ENCODE data around the gene BRF1. TPM values are rescaled to one million over a fixed set of nuclear protein-coding genes. Genes with fewer than 3 reads are reported as not detected.
A peak's percentile ranks its signal among the peaks of the same experiment; 100 is the strongest.

BRF1 gene
- total and polyA plus RNA-seq, 2 of the 13 experiments (the other 11 are each of a cell fraction or from before 2014, with no cell fraction given), result 5.1 to 11.0 TPM

DNA sequence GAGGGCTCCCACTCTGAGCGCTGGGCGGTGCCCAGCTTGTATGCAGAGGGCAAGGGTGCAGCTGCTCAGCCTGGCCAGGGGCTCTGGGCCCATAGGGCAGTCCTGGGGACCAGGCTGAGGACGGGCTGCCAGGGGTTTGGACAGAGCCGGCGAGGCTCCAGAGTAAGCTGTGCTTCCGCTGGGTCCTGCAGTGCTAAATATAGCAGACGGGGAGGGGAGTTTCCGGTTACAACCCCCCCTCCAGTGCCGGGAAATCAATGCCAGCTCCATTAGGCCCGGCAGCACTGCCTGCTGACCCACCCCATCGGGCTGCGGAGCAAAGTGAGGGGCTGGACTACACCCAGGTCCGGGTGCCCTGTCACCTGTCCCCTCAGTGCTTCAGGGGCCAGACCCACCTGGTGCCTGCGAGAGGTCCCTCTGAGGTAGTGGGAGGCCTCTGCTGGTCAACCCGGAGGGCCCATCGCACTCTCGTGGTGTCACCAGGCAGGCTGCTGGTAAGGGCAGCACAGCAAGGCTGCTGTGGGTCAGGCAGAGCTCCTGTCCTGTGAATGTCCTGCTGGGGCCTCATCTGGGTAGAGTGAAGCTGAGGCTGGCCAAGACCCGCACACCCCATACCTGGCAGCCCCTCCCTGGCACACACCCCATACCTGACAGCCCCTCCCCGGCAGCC lies 129.7 kb downstream of the BRF1 start:
- no peaks in the 10 kb centered on the region for H3K4me1 ChIP-seq (ENCODE audit: insufficient read depth, low read length)
- no peak overlapping the region for H3K4me2 ChIP-seq (ENCODE audit: low read depth, low read length)
- WGBS (ENCODE audit: low lambda C conversion rate), result 10% methylated on average over 2 of the region's 19 CpGs
- BruUV-seq (replicated peaks), result no TSS peak
- ChIA-PET POLR2A (no interaction called here), CTCF (ENCODE audit: low intra/inter-chr PET ratio, low total read pairs) (no interaction called here)
- TF ChIP-seq CENPT (CRISPR knock-in tag; IDR thresholded peaks at IDR 0.05; ENCODE audit: low read depth), result no peak
- TF ChIP-seq ETV5 (CRISPR knock-in tag; IDR thresholded peaks at IDR 0.05; ENCODE audit: borderline replicate concordance), result peak; percentile 10; the same call in 1 of the 2 replicates
- no peak for DNase-seq (ENCODE audit: low spot score)
- ATAC-seq, result peak; percentile 13
- no peak overlapping the region for H2AFZ ChIP-seq (ENCODE audit: low read length)
- no peak overlapping the region for H3K9ac ChIP-seq (ENCODE audit: insufficient read depth, low read depth, low read length)
- no peak for FAIRE-seq
- intact Hi-C loops (cut with micrococcal nuclease; ENCODE audit: unreplicated experiment), result no loop called here
- no peaks in the 10 kb centered on the region for H3K79me2 ChIP-seq (ENCODE audit: insufficient read depth, low read length)
- no peaks in the 10 kb centered on the region; the same call in 1 of the 2 replicates for H4K20me1 ChIP-seq (ENCODE audit: insufficient read depth, low read length)
- in situ Hi-C loops (cut with HindIII; ENCODE audit: extremely low pct_ligation_motif_present, low pct_unique_long_range_greater_than_20kb), result no loop called here
- H3K36me3 ChIP-seq (replicated peaks in 1 of 2; ENCODE audit: control insufficient read depth in 1 of 2, insufficient read depth in 2 of 2, low read length in 2 of 2), result no peaks in the 10 kb centered on the region
- H3K27ac ChIP-seq (ENCODE audit: extremely low read length, insufficient read depth, low read length), result no peak overlapping the region
- peaks cover 30 to 82% of the 10 kb centered on the region in 2 experiments for H3K27me3 ChIP-seq (ENCODE audit: control insufficient read depth in 1 of 2, insufficient read depth in 2 of 2, low read length in 2 of 2)
- H3K9me3 ChIP-seq (ENCODE audit: low read length), result no peaks in the 10 kb centered on the region
- no peak overlapping the region for H3K4me3 ChIP-seq (replicated peaks in 1 of 3; ENCODE audit: insufficient read depth in 1 of 3, low read depth in 2 of 3, low read length in 3 of 3)

DNA sequence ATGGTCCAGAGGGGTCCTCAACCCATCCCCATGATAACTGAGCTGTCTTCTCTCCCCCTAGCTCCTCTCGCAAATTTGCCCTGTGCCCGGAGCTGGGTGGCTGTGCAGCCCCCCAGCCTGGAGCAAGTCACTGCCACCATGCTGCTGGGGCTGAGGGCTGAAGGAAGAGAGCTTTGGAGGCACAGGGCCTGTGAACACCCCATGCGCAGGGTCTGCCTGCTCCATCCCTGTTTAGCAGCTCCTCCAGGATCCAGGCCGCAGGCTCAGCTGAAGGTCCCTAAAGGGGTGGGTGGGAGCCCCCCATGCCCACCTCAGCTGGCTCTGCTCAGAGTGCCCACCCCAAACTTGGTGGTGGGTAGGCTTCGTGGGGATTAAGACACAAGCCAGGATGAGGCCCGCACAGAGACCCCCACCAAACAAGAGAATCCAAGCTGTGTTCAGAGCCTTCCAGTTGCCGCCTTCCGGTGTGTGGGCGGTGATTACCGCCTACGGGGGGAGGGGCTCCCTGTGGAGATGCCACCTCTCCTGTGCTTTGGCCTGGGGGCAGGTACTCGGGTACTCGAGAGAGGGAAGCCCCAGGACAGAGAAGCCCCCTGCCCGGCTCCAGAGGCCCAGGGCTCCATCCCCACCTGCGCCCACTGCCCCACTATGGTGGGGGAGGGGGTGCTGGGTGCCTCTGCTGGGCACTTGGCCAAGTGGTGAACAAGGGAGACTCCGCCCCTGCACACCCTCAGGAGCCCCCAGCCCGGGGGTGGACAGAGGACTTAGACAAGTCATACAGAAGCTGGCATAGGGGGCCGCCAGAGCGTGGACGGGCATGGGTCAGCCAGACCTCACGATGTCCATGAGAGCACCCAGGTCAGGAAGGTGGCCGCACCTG lies 130.8 kb downstream of the BRF1 start:
- Histone ChIP-seq H2AFZ (ENCODE audit: low read length) (no peak overlapping the region), H3K27me3 (ENCODE audit: control insufficient read depth in 1 of 2, insufficient read depth in 2 of 2, low read length in 2 of 2) (peaks cover 34 to 84% of the 10 kb centered on the region in 2 experiments), H3K79me2 (ENCODE audit: insufficient read depth, low read length) (no peaks in the 10 kb centered on the region), H3K4me2 (ENCODE audit: low read depth, low read length) (no peak overlapping the region), H3K9ac (ENCODE audit: insufficient read depth, low read depth, low read length) (no peak overlapping the region), H3K4me1 (ENCODE audit: insufficient read depth, low read length) (no peaks in the 10 kb centered on the region), H3K36me3 (replicated peaks in 1 of 2; ENCODE audit: control insufficient read depth in 1 of 2, insufficient read depth in 2 of 2, low read length in 2 of 2) (no peaks in the 10 kb centered on the region), H3K9me3 (ENCODE audit: low read length) (no peaks in the 10 kb centered on the region), H4K20me1 (ENCODE audit: insufficient read depth, low read length) (no peaks in the 10 kb centered on the region; the same call in 1 of the 2 replicates), H3K27ac (ENCODE audit: extremely low read length, insufficient read depth, low read length) (no peak overlapping the region), H3K4me3 (replicated peaks in 1 of 3; ENCODE audit: insufficient read depth in 1 of 3, low read depth in 2 of 3, low read length in 3 of 3) (no peak overlapping the region)
- WGBS (ENCODE audit: low lambda C conversion rate), result 38% methylated on average over 11 of the region's 22 CpGs
- in situ Hi-C loops (cut with HindIII; ENCODE audit: extremely low pct_ligation_motif_present, low pct_unique_long_range_greater_than_20kb), result no loop called here
- ATAC-seq, result no peak
- DNase-seq (ENCODE audit: low spot score), result no peak
- CTCF ChIA-PET (ENCODE audit: low intra/inter-chr PET ratio, low total read pairs), result no interaction called here
- no peak for FAIRE-seq
- no peak for TF ChIP-seq NCOA5 (CRISPR knock-in tag; IDR thresholded peaks at IDR 0.05)
- TF ChIP-seq RFXAP (CRISPR knock-in tag; IDR thresholded peaks at IDR 0.05; ENCODE audit: borderline replicate concordance), result no peak
- TF ChIP-seq, protein P1, sequence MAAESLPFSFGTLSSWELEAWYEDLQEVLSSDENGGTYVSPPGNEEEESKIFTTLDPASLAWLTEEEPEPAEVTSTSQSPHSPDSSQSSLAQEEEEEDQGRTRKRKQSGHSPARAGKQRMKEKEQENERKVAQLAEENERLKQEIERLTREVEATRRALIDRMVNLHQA (CRISPR knock-in tag; IDR thresholded peaks at IDR 0.05), result no peak
- POLR2A ChIA-PET, result no interaction called here
- BruUV-seq (replicated peaks), result no TSS peak
- intact Hi-C loops (cut with micrococcal nuclease; ENCODE audit: unreplicated experiment), result no loop called here

Measured in HepG2 (cell line).